A549 (cell line): Measurements from ENCODE around the gene WNT11. TPM values are rescaled to one million over a fixed set of nuclear protein-coding genes. Genes with fewer than 3 reads are reported as not detected.

Experiments
- ATAC-seq, 2 experiments: fragments of 200-7000 bp in 1 of 2; fragments of >200 bp in 1 of 2; cut with Nextera tagmentation in 1 of 2; cut with Tn5 transposase in 1 of 2; 3 replicates each; pipeline versions ENCODE4 v1.8.0 to v1.9.1; 2018 to 2020; ENCODE audit warnings: mild to moderate bottlenecking in 1 of 2, moderate library complexity in 1 of 2
- CTCF ChIA-PET: fragments of 300-600 bp; sonication (Branson Sonifier 250); formaldehyde crosslinking; extraction: SDS; loops from one replicate; lab custom pipeline; 2021; ENCODE audit warnings: antibody characterized with exemption, inconsistent platforms; lab: Yijun Ruan, JAX
- POLR2A ChIA-PET: fragments of 350-600 bp; formaldehyde crosslinking; extraction: SDS; loops from one replicate; lab custom pipeline; 2021; ENCODE audit warnings: antibody characterized with exemption, inconsistent platforms; lab: Yijun Ruan, JAX
- DNase-seq, 2 experiments: peaks; one replicate each; pipeline versions ENCODE4 v3.0.0 to v3.0.0-alpha.2; 2011 to 2016; ENCODE audit warnings: low read depth in 1 of 2, low spot score in 1 of 2
- FAIRE-seq: peaks from 2 replicates; lab custom pipeline; 2011; peaks lifted over from hg19 to GRCh38; lab: Jason Lieb, UNC
- H3K27ac ChIP-seq, 2 experiments: fragments of >200 bp; sonication (Bioruptor Twin); formaldehyde crosslinking; 3 replicates each; pipeline ENCODE4 v1.5.1; 2016 to 2017
- H3K4me1 ChIP-seq: fragments of >200 bp; sonication (Bioruptor Twin); formaldehyde crosslinking; 3 replicates; pipeline ENCODE4 v1.6.1; 2016
- H3K4me2 ChIP-seq: fragments of >200 bp; sonication (Bioruptor Twin); formaldehyde crosslinking; 3 replicates; pipeline ENCODE4 v1.6.1; 2016
- H3K4me3 ChIP-seq: fragments of >200 bp; sonication (Bioruptor Twin); formaldehyde crosslinking; 3 replicates; pipeline ENCODE4 v1.5.1; 2016
- H3K9me3 ChIP-seq: fragments of >200 bp; sonication (Bioruptor Twin); formaldehyde crosslinking; 3 replicates; pipeline ENCODE4 v1.6.1; 2016
- BHLHE40 ChIP-seq: IDR thresholded peaks from 2 replicates; pipeline ENCODE4 v1.6.1; 2012; ENCODE audit warnings: low read depth, low read length, inconsistent platforms
- CHD2 ChIP-seq: fragments of 150-350 bp; IDR thresholded peaks from 2 replicates; pipeline ENCODE4 v1.6.1; 2014; ENCODE audit warnings: low read length; ENCODE audit not compliant: partially characterized antibody
- CHD4 ChIP-seq: fragments of 200-600 bp; sonication (generic); IDR thresholded peaks from 2 replicates; pipeline ENCODE4 v1.6.1; 2016; ENCODE audit warnings: antibody characterized with exemption, mild to moderate bottlenecking, borderline replicate concordance
- EP300 ChIP-seq, 2 experiments: fragments of >200 bp; sonication (Bioruptor Twin); formaldehyde crosslinking; IDR thresholded peaks; 2 replicates in 1 of 2; 3 replicates in 1 of 2; pipeline ENCODE4 v1.6.1; 2016 to 2017
- HDAC2 ChIP-seq: fragments of 200-600 bp; sonication (generic); IDR thresholded peaks from 2 replicates; pipeline ENCODE4 v1.6.1; 2016
- MAFK ChIP-seq: fragments of 450-650 bp; IDR thresholded peaks from 2 replicates; pipeline ENCODE4 v1.6.1; 2014; ENCODE audit not compliant: partially characterized antibody
- MAZ ChIP-seq: fragments of 150-350 bp; IDR thresholded peaks from 2 replicates; pipeline ENCODE4 v1.6.1; 2014; ENCODE audit warnings: antibody characterized with exemption, low read depth, low read length, borderline replicate concordance
- MYC ChIP-seq: IDR thresholded peaks from 2 replicates; pipeline ENCODE4 v1.6.1; 2012; ENCODE audit warnings: mild to moderate bottlenecking, inconsistent platforms, low read length, improper control_type of control experiment, borderline replicate concordance
- NFE2L2 ChIP-seq: fragments of 150-350 bp; conservative IDR thresholded peaks from 2 replicates; pipeline ENCODE4 v1.6.1; 2014; ENCODE audit warnings: low read length
- NR3C1 ChIP-seq: fragments of >200 bp; sonication (Bioruptor Twin); formaldehyde crosslinking; IDR thresholded peaks from 3 replicates; pipeline ENCODE4 v1.6.1; 2017
- RFX5 ChIP-seq: fragments of 450-650 bp; IDR thresholded peaks from 2 replicates; pipeline ENCODE4 v1.7.1; 2014; ENCODE audit warnings: antibody characterized with exemption, mild to moderate bottlenecking, moderate library complexity
- ZNF302 ChIP-seq: fragments of 250-450 bp; sonication (Bioruptor Pico); IDR thresholded peaks from 2 replicates; pipeline ENCODE4 v1.9.0; 2021; ENCODE audit warnings: inconsistent platforms, mild to moderate bottlenecking, moderate library complexity
- WGBS: methylation state at CpG from one replicate; pipeline ENCODE4 v1.1.6; 2017; ENCODE audit errors: missing lambda C conversion rate; 5-methylcytosine and 5-hydroxymethylcytosine counted together
- polyA plus RNA-seq, 4 experiments: library from polyadenylated mRNA; depleted of rRNA in 3 of 4; stranded (reverse); fragments of >200 nt; fragmentation: RNase III in 1 of 4; extraction: RNeasy Plus Mini Kit Qiagen cat#74134 plus additional on column Dnase treatment in 1 of 4; gene quantifications; 2 replicates in 3 of 4; 3 replicates in 1 of 4; pipeline ENCODE4 v1.2.3, GENCODE V29; 2011 to 2017
- TF ChIP-seq, protein P1 (sequence below): fragments of >200 bp; sonication (Bioruptor Twin); formaldehyde crosslinking; IDR thresholded peaks from 2 replicates; pipeline ENCODE4 v1.6.1; 2016
- TF ChIP-seq, protein P2 (sequence below): fragments of >200 bp; sonication (Bioruptor Twin); formaldehyde crosslinking; IDR thresholded peaks from 3 replicates; pipeline ENCODE4 v1.6.1; 2016
- TF ChIP-seq, protein P3 (sequence below): fragments of >200 bp; sonication (Bioruptor Twin); formaldehyde crosslinking; IDR thresholded peaks from 3 replicates; pipeline ENCODE4 v1.5.1; 2016
- TF ChIP-seq, protein P4 (sequence below): fragments of 450-650 bp; IDR thresholded peaks from 2 replicates; pipeline ENCODE4 v1.6.1; 2014; ENCODE audit warnings: antibody characterized with exemption

WNT11 gene
- polyA plus RNA-seq, 2 of the 4 experiments (the other 2 are of a cell fraction) = 0.36 to 0.57 TPM

DNA sequence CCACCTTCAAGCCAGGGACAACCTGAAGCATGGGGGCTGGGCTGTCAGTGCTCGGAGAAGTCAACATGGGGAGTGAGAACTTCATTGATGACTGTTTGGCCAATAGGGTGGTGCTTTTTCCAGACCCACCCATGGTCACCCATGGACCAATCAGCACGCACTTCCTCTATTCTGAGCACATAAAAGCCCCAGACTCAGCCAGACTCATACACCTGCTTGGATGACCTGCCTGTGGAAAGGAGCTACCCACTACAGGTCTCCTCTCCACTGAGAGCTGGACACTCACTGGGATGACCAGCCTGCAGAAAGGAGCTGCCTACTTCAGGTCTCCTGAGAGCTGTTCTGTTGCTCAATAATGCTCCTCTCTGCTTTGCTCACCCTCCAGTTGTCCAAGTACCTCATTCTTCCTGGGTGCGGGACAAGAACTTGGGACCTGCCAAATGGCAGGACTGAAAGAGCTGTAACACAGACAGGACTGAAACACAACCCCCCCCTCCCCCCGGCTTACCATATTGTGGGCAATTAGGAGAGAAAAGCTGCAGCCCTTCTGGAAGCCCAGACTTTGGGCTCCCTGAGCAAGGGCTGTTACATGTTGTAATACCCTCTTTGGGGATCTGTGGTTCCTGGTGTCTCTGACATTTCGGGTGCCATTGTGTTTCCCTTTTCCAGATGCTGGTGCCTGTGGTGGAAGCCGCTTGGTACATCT, 44.4 kb upstream of the WNT11 start:
- no peak overlapping the region for H3K4me3 ChIP-seq
- H3K4me1 ChIP-seq = no peaks in the 10 kb centered on the region
- no peak for FAIRE-seq
- H3K27ac ChIP-seq = no peak overlapping the region
- H3K9me3 ChIP-seq = no peaks in the 10 kb centered on the region
- TF ChIP-seq EP300 (IDR thresholded peaks at IDR 0.05) (no peak), CHD2 (no peak), NFE2L2 (no peak)
- POLR2A ChIA-PET = no interaction called here
- WGBS = 58% methylated on average over 6 of the region's 6 CpGs
- DNase-seq = no peak
- CTCF ChIA-PET = interaction anchor here (0.8 to 3.6 kb wide), 4 partner anchors 10 to 69 kb away, joined by 3 to 14 read pairs (median 3); no protein-coding TSS in a partner anchor
- no peak; a peak in 1 of 6 replicates for ATAC-seq
- no peak overlapping the region for H3K4me2 ChIP-seq

DNA sequence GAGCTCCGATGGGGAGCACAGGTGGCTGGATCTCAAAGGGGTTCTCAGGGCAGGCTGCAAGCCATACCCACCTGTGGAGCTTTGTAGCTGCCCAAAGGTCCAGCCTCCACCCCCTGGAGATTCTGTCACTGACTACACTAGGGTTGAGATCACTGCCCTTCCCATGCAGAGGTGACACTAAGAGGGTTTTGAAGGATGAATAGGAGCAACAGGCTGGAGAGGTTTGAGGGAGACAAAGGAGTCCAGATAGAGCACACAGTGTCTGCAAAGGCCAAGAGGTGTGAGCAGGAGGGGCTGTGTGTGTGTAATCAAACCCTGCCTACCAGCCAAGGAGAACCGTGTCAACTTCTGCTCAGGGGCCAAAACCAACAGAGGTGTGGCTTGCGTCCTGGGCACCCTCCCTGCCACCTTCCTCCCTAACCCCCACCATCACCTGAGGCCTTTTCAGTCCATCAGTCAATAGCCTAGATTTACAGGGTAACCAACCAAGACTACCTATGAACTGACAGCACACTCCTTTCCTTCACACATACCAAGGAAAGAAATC, 43.0 kb upstream of the WNT11 start:
- FAIRE-seq = no peak
- no peak overlapping the region for H3K4me3 ChIP-seq
- no peak for DNase-seq
- no peak for ATAC-seq
- no peak overlapping the region for H3K4me2 ChIP-seq
- no peaks in the 10 kb centered on the region for H3K9me3 ChIP-seq
- H3K27ac ChIP-seq = no peak overlapping the region
- WGBS = 54% methylated on average over 3 of the region's 3 CpGs
- H3K4me1 ChIP-seq = no peaks in the 10 kb centered on the region
- TF ChIP-seq, protein P1, sequence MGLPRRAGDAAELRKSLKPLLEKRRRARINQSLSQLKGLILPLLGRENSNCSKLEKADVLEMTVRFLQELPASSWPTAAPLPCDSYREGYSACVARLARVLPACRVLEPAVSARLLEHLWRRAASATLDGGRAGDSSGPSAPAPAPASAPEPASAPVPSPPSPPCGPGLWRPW = no peak
- TF ChIP-seq NFE2L2 (no peak), MAFK (no peak), BHLHE40 (no peak), RFX5 (no peak), CHD4 (no peak), NR3C1 (no peak), MYC (no peak), ZNF302 (CRISPR knock-in tag) (no peak), HDAC2 (no peak), MAZ (no peak)
- TF ChIP-seq, protein P2, sequence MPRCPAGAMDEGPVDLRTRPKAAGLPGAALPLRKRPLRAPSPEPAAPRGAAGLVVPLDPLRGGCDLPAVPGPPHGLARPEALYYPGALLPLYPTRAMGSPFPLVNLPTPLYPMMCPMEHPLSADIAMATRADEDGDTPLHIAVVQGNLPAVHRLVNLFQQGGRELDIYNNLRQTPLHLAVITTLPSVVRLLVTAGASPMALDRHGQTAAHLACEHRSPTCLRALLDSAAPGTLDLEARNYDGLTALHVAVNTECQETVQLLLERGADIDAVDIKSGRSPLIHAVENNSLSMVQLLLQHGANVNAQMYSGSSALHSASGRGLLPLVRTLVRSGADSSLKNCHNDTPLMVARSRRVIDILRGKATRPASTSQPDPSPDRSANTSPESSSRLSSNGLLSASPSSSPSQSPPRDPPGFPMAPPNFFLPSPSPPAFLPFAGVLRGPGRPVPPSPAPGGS = no peak
- TF ChIP-seq, protein P3, sequence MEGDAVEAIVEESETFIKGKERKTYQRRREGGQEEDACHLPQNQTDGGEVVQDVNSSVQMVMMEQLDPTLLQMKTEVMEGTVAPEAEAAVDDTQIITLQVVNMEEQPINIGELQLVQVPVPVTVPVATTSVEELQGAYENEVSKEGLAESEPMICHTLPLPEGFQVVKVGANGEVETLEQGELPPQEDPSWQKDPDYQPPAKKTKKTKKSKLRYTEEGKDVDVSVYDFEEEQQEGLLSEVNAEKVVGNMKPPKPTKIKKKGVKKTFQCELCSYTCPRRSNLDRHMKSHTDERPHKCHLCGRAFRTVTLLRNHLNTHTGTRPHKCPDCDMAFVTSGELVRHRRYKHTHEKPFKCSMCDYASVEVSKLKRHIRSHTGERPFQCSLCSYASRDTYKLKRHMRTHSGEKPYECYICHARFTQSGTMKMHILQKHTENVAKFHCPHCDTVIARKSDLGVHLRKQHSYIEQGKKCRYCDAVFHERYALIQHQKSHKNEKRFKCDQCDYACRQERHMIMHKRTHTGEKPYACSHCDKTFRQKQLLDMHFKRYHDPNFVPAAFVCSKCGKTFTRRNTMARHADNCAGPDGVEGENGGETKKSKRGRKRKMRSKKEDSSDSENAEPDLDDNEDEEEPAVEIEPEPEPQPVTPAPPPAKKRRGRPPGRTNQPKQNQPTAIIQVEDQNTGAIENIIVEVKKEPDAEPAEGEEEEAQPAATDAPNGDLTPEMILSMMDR = no peak
- TF ChIP-seq, protein P4, sequence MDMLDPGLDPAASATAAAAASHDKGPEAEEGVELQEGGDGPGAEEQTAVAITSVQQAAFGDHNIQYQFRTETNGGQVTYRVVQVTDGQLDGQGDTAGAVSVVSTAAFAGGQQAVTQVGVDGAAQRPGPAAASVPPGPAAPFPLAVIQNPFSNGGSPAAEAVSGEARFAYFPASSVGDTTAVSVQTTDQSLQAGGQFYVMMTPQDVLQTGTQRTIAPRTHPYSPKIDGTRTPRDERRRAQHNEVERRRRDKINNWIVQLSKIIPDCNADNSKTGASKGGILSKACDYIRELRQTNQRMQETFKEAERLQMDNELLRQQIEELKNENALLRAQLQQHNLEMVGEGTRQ = no peak
- ChIA-PET POLR2A (no interaction called here), CTCF (interaction anchor here (0.9 to 3.6 kb wide), 4 partner anchors 11 to 71 kb away, joined by 3 to 17 read pairs (median 8); partner anchors contain the start of gene WNT11)

DNA sequence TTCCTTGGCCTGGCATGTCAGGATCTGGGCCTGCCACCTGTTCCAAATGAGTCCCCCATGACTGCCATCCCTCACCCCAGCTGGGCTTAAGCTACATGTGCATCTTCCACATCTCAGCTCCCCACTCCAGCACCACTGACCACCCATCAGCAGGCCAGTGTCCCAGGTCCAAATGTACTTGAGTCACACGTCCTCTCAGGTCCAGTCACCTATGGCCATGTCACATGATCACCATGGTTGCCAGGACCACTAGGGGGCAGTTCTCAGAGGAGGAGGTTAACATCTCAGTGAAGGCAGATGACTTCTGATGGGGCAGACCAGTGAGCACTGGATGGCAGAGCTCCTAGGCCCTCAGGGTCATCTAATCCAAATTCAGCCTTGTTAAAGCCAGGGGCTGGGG, 41.9 kb upstream of the WNT11 start:
- no peak for FAIRE-seq
- TF ChIP-seq CHD4 = no peak
- TF ChIP-seq, protein P3 = peak; percentile 27; the same call in 2 of the 3 replicates
- TF ChIP-seq, protein P4 = peak; percentile 75
- 38% methylated on average over 1 of the region's 1 CpG for WGBS

More for the DNA sequence above, 41.9 kb upstream of the WNT11 start:
- ATAC-seq (peak; percentile 32 to 72; a peak in 3 of 6 replicates), DNase-seq (peak; percentile 52 to 56)
- Histone ChIP-seq H3K9me3 (no peaks in the 10 kb centered on the region), H3K4me2 (no peak overlapping the region), H3K4me3 (no peak overlapping the region), H3K4me1 (no peaks in the 10 kb centered on the region), H3K27ac (no peak overlapping the region)
- CTCF ChIA-PET = interaction anchor here (0.6 to 3.6 kb wide), 8 partner anchors 8 to 486 kb away, joined by 3 to 17 read pairs (median 4); partner anchors contain the start of gene WNT11
- POLR2A ChIA-PET = no interaction called here
